ENCODE data around the gene ITPK1. TPM values are rescaled to one million over a fixed set of nuclear protein-coding genes. Genes with fewer than 3 reads are reported as not detected.

ITPK1 gene
- total RNA-seq, 4 donors from 2014 or later, result 19.7 to 97.7 (median 26.5) TPM

GRCh38 chr14:92950773-92951172, 165.0 kb downstream of the ITPK1 start:
- Histone ChIP-seq H3K27ac (no peak overlapping the region), H3K4me1 (no peaks in the 10 kb centered on the region), H3K4me3 (no peak overlapping the region), H3K27me3 (no peaks in the 10 kb centered on the region), H3K36me3 (no peaks in the 10 kb centered on the region), H3K9me3 (no peaks in the 10 kb centered on the region)
- DNase-seq, result no peak
- TF ChIP-seq POLR2A (IDR thresholded peaks at IDR 0.05), result no peak
- TF ChIP-seq, protein P1, sequence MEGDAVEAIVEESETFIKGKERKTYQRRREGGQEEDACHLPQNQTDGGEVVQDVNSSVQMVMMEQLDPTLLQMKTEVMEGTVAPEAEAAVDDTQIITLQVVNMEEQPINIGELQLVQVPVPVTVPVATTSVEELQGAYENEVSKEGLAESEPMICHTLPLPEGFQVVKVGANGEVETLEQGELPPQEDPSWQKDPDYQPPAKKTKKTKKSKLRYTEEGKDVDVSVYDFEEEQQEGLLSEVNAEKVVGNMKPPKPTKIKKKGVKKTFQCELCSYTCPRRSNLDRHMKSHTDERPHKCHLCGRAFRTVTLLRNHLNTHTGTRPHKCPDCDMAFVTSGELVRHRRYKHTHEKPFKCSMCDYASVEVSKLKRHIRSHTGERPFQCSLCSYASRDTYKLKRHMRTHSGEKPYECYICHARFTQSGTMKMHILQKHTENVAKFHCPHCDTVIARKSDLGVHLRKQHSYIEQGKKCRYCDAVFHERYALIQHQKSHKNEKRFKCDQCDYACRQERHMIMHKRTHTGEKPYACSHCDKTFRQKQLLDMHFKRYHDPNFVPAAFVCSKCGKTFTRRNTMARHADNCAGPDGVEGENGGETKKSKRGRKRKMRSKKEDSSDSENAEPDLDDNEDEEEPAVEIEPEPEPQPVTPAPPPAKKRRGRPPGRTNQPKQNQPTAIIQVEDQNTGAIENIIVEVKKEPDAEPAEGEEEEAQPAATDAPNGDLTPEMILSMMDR (IDR thresholded peaks at IDR 0.05), result no peak
- intact Hi-C loops (cut with DNase I; ENCODE audit: low total_unique reads), result loop anchor here (5.0 kb wide), 1 partner anchor 187 kb away; no protein-coding TSS in a partner anchor

DNA sequence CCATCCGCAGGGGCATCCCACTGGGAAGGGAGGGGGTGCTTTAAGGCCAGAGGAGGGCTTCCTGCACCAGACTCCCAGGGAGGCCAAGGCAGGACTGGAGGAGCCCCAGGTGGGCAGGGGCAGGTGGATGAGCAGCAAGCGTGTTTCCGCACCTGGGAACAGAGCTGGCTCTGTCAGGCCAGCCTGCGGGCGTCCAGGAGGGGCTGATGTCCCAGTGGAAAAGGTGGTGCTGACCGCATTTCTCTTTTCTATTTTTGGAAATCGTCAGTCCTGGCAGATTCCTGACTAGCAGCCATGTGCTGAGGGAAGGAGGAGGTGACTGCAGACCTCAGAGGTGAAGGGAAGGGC, 165.6 kb downstream of the ITPK1 start:
- Histone ChIP-seq H3K4me3 (no peak overlapping the region), H3K4me1 (no peaks in the 10 kb centered on the region), H3K9me3 (no peaks in the 10 kb centered on the region), H3K36me3 (no peaks in the 10 kb centered on the region), H3K27me3 (no peaks in the 10 kb centered on the region), H3K27ac (no peak overlapping the region)
- intact Hi-C loops (cut with DNase I; ENCODE audit: low total_unique reads), result loop anchor here (5.0 kb wide), 1 partner anchor 187 kb away; no protein-coding TSS in a partner anchor
- DNase-seq, result no peak
- TF ChIP-seq POLR2A (IDR thresholded peaks at IDR 0.05), result no peak
- TF ChIP-seq, protein P1 (IDR thresholded peaks at IDR 0.05), result no peak

DNA sequence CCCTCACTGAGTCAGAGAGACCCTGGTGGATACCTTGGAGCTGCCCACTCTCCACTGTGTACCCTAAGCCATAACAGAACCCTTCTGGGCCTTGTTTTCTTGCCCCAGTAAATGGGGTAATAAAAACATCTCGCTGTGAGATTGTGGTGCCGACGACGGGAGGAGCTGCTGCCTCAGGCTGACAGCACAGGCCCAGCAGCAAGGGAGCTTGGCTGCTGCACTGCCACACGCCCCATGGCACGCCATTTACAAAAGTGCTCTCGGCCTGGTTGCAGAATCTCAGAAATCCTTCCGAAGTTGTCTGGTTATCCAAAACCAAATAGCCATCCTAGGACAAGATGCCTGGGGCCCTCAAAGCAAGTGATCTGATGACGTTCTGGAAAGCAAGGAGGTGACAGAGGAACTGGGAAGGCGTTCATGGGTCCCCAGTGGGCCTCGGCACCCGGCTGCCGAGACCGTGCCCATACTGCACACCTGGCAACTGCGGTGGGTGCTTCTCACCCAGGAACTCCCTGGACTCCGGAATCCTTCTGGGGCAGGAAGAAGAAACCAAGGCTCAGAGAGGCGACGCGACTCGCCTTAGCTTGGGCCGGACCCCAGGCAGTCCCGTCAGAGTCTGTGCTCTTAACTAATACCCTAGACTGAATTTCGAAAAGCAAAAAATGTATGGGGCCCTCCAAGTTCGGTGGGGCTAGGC, 166.1 kb downstream of the ITPK1 start:
- no peak for DNase-seq
- no peak for TF ChIP-seq POLR2A (IDR thresholded peaks at IDR 0.05)
- TF ChIP-seq, protein P1 (IDR thresholded peaks at IDR 0.05), result no peak
- Histone ChIP-seq H3K4me1 (no peaks in the 10 kb centered on the region), H3K36me3 (no peaks in the 10 kb centered on the region), H3K9me3 (no peaks in the 10 kb centered on the region), H3K27me3 (no peaks in the 10 kb centered on the region), H3K4me3 (no peak overlapping the region), H3K27ac (no peak overlapping the region)
- intact Hi-C loops (cut with DNase I; ENCODE audit: low total_unique reads), result loop anchor here (5.0 kb wide), 1 partner anchor 188 kb away; no protein-coding TSS in a partner anchor

- no peak for DNase-seq
- TF ChIP-seq, protein P1 (IDR thresholded peaks at IDR 0.05), result no peak
- TF ChIP-seq POLR2A (IDR thresholded peaks at IDR 0.05), result no peak
- Histone ChIP-seq H3K36me3 (no peaks in the 10 kb centered on the region), H3K4me1 (no peaks in the 10 kb centered on the region), H3K9me3 (no peaks in the 10 kb centered on the region), H3K27me3 (no peaks in the 10 kb centered on the region), H3K27ac (no peak overlapping the region), H3K4me3 (no peak overlapping the region)
- intact Hi-C loops (cut with DNase I; ENCODE audit: low total_unique reads), result no loop called here
Observed at GRCh38 chr14:92948647-92949046, 167.1 kb downstream of the ITPK1 start.

DNA sequence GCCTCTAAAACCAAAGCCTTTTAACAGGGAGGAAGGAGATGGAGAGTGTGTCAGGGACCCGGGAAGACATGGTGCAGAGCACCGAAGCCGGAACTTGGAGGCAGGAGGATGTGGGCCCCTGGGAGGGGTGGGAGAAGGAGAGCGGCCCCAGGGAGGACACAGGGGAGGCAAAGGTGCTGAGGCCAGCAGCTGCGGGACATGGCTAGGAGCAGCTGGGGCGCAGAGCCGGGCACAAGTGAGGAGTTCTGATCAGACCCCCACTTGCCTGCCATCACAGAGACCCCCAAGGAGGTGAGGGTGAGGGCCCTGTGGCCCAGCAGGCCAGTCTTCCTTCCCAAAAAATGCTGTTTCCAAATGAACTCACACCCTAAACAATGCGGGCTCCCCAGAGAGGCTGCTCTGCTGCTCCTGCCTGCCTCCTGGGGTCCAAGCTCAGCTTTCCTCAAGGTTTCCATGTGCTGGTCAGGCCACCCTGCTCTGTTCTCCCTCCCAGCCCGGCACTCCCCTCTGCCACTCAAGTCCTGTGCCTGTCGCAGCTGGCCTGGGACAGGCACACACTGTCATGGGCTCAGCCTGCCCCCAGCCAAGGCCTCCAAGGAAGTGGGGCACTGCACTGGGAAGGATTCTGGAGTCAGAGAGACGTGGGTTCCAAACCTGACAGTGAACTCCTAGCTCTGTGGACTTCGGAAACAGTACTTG, 168.7 kb downstream of the ITPK1 start:
- Histone ChIP-seq H3K36me3 (no peaks in the 10 kb centered on the region), H3K27ac (no peak overlapping the region)
- TF ChIP-seq, protein P1 (IDR thresholded peaks at IDR 0.05), result no peak
- TF ChIP-seq POLR2A (IDR thresholded peaks at IDR 0.05), result no peak

More for the DNA sequence above, 168.7 kb downstream of the ITPK1 start:
- Histone ChIP-seq H3K9me3 (no peaks in the 10 kb centered on the region), H3K4me3 (no peak overlapping the region), H3K4me1 (no peaks in the 10 kb centered on the region), H3K27me3 (no peaks in the 10 kb centered on the region)
- no peak for DNase-seq
- intact Hi-C loops (cut with DNase I; ENCODE audit: low total_unique reads), result no loop called here
